C1 segment of cervical spinal cord (tissue), 14 donors: ENCODE measurements around the gene NELL1.

Experiments used
- DNase-seq, 14 donors: peaks; one replicate each; lab custom pipeline; 2025; lab: John Stamatoyannopoulos, UW

NELL1 gene

DNA sequence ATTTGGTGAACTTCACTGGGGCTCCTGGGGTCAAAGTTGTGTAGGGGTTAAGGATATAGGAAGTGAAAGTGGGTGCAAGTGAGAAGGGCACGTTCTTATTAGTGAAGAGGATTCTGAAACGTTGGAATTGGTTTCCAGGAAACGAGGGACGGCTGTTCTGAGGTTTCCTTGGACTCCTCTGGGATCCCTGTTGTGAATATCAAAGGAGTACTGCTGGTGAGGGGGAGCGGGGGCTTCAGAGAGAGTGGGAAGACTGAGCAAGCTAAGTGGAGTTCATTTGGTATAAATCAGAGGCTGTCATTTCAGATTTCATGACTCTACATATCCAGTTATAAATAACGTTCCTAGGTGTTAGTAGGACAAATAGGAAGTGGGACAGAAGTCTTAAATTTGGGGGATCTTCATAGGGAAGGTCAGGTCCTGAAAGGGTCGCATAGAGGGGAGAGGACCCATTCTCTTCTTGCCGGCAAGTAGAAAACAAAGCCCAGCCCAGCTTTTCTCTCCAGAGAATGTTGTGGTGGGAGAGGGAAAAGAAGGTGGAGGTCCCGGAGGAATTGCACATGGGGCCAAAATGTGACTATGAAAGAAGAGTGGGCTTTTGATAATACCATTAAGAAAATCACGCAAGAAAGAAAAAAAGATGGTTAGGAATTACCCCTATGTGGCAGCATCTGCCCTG, 1.1 kb upstream of the NELL1 start:
- no peak for DNase-seq

DNA sequence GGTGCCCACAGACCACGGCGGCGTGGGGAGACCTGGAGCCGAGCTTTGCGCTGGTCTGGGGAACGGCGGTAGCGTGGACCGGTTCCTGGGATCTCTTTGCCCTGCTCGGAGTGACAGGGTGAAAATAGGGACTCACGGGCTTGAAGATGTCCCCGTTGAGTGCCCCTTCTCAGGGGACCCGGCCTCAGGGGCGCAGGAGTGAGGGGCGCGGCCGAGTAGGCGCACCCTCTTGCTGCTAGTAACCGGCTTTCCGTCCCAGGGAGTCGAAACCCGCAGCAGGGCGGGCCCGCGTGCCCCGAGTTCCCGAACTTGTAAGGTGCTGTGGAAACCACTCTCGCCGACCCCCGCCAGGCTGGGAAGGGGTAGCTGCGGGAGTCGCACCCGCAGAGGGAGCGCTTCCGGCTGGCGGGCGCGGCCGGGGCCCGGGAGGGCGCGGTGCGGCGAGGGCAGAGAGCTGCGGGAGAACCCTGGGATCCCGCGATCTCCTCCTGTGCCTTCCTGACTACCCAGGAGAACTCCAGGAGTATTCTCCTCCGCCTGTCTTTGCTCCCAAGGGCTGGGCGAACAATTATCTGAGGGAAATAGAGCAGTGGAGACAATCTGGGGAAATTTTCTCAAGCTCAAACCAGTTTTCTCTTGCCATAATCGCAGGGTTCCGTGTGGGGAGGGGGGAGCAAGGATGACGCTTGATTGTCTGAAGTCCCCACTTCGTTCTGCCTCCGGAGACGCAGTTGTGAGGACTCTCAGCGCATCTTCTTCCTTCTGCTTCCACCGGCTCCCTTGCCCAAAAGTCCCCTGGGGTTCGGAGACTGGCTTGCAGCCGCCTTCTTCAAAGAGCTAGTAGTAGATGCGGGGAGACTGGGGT, 666 bp downstream of the NELL1 start:
- DNase-seq = no peak

GRCh38 chr11:20670932-20671403, 1.6 kb downstream of the NELL1 start:
- no peak for DNase-seq

DNA sequence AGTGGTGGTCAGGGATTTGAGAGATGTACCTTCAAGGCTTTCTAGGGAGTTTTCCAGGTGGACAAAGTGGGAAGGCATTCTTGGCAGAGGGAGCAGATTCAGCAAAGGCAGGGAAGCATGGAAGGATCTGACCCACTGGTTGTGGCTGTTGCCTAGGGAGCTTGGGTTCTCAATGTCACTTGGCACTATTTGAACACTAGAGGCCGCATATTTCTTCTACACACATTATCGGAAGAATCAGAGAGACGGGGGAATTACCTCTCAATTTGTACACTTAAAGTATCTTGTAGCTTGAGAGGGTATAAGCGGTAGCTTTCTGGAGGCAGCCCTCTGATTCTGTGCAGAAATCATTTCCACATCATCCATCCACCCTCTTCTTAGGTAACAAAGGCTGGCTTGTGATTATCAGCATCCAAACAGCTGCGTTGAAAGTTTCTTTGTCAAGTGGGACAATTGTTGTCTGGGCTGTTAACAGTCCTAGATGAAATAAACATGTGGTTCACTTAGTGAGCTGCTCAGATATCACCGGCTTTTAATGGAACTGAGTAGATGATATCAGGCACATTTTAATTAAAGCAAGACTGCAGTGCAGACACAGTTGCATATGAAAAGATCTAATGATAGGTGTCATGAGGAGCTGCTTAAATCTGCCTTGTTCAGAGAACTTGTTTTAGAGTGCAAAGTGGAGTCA, 2.6 kb downstream of the NELL1 start:
- DNase-seq = no peak

DNA sequence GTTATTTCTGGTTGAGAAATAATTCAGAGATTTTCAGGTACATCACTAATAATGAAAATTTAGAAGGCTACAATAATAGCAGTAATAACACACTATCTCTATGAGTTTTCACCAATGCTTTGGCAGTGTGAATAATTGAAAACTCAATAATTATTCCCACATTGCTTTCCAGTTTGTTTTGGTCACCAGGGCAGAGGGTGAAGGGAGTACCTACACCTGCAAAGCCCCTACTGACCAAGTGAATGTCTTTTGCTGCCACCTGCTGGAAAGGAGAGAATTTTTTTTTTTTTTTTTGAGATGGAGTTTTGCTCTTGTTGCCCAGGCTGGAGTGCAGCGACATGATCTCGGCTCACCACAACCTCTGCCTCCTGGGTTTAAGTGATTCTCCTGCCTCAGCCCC, 3.2 kb downstream of the NELL1 start:
- no peak for DNase-seq

- no peak for DNase-seq
Measured at GRCh38 chr11:20676658-20677057, 7.3 kb downstream of the NELL1 start.

DNA sequence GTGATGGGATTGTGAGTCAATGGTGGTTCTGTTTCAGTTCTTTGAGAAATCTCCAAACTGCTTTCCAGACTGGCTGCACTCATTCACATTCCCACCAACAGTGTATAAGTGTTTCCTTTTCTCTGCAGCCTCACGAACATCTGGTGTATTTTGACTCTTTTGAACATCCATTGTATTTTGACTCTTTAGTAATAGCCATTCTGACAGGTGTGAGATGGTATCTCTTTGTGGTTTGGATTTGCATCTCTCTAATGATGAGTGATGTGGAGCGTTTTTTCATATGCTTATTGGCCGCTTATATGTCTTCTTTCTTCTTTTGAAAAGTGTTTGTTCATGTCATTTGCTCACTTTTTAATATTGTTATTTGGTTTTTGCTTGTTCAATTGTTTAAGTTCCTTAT, 19.4 kb downstream of the NELL1 start:
- DNase-seq = no peak

GRCh38 chr11:20707876-20708275, 38.5 kb downstream of the NELL1 start:
- DNase-seq = no peak

DNA sequence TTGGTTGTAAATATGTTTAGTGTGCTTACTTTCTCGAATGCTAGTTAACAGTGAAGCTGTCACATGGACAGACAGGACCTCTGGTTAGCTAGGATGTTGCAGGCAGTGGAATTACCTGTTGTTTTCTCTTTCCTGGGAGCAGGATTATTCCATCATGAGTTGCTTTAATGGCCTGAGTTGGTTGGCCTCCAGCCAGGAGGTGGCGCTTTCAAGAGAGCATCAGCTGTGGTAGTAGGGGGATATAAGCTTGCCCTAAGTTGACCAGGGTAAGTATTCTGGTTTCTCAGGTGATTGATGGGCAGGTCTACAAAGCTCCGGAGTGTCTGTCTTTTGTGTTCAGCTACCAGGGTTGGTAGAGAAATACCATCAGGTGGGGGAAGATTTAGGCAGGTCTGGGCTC, 43.5 kb downstream of the NELL1 start:
- no peak for DNase-seq

DNA sequence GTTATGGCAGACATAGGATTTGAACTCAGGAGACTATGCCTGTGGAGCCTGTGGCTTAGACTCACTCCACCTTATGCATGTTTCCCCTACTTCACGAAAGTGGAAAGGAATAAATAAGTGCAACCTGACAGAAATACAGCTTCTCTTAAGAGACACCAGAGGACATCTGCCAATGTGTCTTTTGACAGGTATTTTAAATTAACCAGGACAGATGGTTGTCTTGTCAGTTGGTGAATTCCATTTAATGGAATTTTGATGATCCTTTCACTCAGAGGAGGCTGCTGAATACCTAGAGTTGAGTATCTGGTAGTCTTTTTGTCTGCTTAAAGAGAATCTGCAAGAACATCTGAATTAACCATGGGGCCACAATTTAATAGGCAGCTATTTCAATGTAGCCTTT, 46.1 kb downstream of the NELL1 start:
- no peak for DNase-seq

DNA sequence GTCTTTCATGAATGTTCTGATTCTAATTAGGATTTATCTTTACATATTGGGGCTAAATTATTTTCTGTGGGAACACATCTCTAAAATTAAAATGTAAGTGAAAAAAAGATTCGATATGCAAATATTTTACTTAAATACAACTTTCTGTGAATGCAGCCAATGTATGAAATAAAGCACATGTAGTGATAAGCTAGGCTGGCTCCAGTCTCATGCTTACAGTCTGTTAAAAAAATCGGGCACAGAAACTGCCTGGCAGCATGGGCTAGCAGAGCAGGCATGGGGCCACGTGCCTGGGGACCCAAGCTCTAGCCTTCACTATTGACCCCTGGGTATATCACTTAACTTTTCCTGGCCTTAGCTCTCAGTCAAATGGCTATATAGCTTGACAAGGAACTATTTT, 46.5 kb downstream of the NELL1 start:
- no peak for DNase-seq

- no peak for DNase-seq
Measured at GRCh38 chr11:20719821-20720220, 50.4 kb downstream of the NELL1 start.

GRCh38 chr11:20723366-20723765, 54.0 kb downstream of the NELL1 start:
- no peak for DNase-seq

- no peak for DNase-seq
Measured at GRCh38 chr11:20729597-20730105, 60.3 kb downstream of the NELL1 start.

- no peak for DNase-seq
Measured at GRCh38 chr11:20731676-20732215, 62.4 kb downstream of the NELL1 start.

DNA sequence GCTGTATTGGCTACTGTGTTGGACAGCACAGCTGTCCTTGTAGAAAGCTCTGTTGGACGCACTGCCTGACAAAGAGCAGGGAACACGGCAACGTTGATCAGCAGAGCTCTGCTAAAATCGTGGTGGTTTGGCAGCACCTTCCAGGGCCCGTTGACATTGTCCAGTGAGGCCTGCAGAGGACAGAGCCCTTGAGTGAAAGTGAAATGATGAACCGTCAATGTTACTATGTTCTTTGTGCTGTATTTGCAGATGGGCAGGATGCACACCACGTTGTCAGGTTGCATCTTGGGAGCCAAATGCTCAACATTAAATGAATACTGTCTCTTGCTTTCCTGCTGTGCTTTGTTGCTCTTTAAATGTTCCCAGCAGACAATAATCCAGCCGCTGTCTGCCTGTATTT, 69.7 kb downstream of the NELL1 start:
- no peak for DNase-seq

DNA sequence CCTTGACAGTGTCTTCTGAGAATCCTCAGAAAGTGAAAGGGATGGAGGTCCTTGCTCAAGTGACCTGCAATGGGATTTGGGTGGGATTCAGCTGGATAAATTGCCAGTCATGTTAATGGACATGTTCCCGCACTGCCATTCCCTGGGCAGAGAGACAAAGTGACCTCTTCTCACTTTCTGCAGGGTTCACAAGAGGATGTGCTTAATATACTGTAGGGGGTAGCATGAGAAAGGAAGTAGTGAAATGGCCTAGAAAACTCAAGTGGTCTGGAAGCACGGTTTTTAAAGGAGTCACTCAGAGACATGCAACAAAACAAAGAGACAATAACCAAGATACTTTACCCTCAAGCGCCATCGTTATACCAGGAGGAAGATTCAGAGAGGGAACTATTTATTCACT, 70.2 kb downstream of the NELL1 start:
- no peak for DNase-seq

DNA sequence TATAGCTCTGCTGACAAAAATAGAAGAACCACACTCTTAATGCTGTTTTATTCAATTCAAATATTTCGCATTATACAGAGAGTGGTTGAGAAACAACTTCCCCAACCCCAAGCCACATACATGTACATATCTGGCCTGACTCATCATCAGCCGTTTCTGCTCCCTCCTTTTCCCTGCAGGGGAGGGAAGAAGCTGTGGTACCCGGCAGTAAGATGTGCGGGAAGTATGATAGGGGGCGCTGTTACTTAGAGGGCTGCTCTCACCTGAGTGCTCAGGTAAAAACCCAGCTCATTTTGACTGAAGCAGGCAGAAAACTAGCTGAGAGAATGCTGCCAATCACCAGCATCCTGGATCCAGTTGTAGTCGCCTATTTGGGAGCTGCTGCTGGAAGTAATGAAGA, 85.5 kb downstream of the NELL1 start:
- no peak for DNase-seq

DNA sequence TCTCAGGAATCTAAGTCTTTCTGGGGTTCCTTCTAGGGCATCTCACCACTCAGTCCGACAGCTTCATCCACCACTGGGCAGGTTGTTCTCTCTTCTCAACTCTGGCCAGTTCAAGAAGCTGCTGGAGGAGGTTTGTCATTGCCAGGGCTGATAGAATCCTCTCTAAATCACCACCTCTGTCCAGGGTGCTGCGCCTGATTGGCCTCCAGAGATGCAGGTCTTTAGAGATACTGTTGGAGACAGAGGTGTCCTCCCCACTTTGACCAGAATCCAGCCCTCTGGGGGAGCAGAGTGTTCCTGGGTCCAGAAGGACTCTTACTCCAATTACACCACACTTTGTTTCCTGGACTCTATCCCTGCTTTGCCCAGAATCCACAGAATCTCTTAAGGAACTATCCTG, 90.2 kb downstream of the NELL1 start:
- no peak for DNase-seq

GRCh38 chr11:20760811-20761210, 91.4 kb downstream of the NELL1 start:
- DNase-seq = no peak

- DNase-seq = no peak
Measured at GRCh38 chr11:20762116-20762844, 92.9 kb downstream of the NELL1 start.
